Measurements from ENCODE around the gene JMJD4. TPM values are rescaled to one million over a fixed set of nuclear protein-coding genes. Genes with fewer than 3 reads are reported as not detected.

The JMJD4 gene
- total and polyA plus RNA-seq, 9 of the 15 experiments (the other 6 are each of a cell fraction or from before 2014, with no cell fraction given), result 1.4 to 42.6 (median 29.2) TPM

- TF ChIP-seq L3MBTL2 (IDR thresholded peaks at IDR 0.05) (peak; percentile 87), POLR2AphosphoS5 (IDR thresholded peaks at IDR 0.05; ENCODE audit: control insufficient read depth, insufficient read depth, low read depth, low read length) (peak; percentile 81), SAFB (IDR thresholded peaks at IDR 0.05; ENCODE audit: borderline replicate concordance, low read depth, low read length) (0 out of 2 replicates have a peak, but pooled peaks have one; percentile 63), ZNF41 (CRISPR knock-in tag; conservative IDR thresholded peaks at IDR 0.05) (no peak), ZHX1 (conservative IDR thresholded peaks at IDR 0.05; ENCODE audit: low read length) (0 out of 2 replicates have a peak, but pooled peaks have one; percentile 54), ZNF124 (CRISPR knock-in tag; IDR thresholded peaks at IDR 0.05) (no peak), NR3C1 (CRISPR knock-in tag; IDR thresholded peaks at IDR 0.05) (no peak), ID3 (CRISPR knock-in tag; IDR thresholded peaks at IDR 0.05) (no peak), ID3 (tag; IDR thresholded peaks at IDR 0.05) (peak; percentile 86), ZFP36 (IDR thresholded peaks at IDR 0.05; ENCODE audit: low read depth, low read length, partially characterized antibody) (peak; percentile 6), LCOR (CRISPR knock-in tag; IDR thresholded peaks at IDR 0.05) (no peak), ZNF639 (CRISPR knock-in tag; conservative IDR thresholded peaks at IDR 0.05 in 1 of 2, IDR thresholded peaks at IDR 0.05 in 1 of 2) (peak; percentile 81 to 89; a peak in 3 of 4 replicates), YBX1 (IDR thresholded peaks at IDR 0.05) (no peak), FIP1L1 (IDR thresholded peaks at IDR 0.05; ENCODE audit: low read depth, low read length, poor library complexity, severe bottlenecking) (peak; percentile 95), MCM3 (IDR thresholded peaks at IDR 0.05) (no peak), ETV1 (tag; conservative IDR thresholded peaks at IDR 0.05; ENCODE audit: low read depth) (peak; percentile 93), ZBTB5 (IDR thresholded peaks at IDR 0.05) (no peak), ZNF512 (tag; IDR thresholded peaks at IDR 0.05) (no peak), ZBED1 (IDR thresholded peaks at IDR 0.05) (0 out of 2 replicates have a peak, but pooled peaks have one; percentile 36), POLR3A (IDR thresholded peaks at IDR 0.05; ENCODE audit: borderline replicate concordance, extremely low read depth, insufficient read depth, insufficient read length) (no peak)
These were observed at the start of gene JMJD4, which contains the start of gene SNAP47 (continued) for GRCh38 chr1:227734856-227735538.
